GM23338 (cell line): ENCODE data around the gene NRF1. TPM values are rescaled to one million over a fixed set of nuclear protein-coding genes. Genes with fewer than 3 reads are reported as not detected.

ENCODE experiments used
- ATAC-seq: fragments of 200-7000 bp; cut with Tn5 transposase; 3 replicates; pipeline ENCODE4 v1.9.1; 2020
- DNase-seq: peaks from one replicate; pipeline ENCODE4 v3.0.0-alpha.2; 2015; ENCODE audit warnings: low spot score
- H2AFZ ChIP-seq: fragments of 200-600 bp; sonication (generic); 2 replicates; pipeline ENCODE4 v1.8.0; 2016; ENCODE audit warnings: antibody characterized with exemption, mild to moderate bottlenecking, moderate library complexity
- H3F3A ChIP-seq: fragments of 200-600 bp; sonication (generic); replicated peaks from 2 replicates; pipeline ENCODE4 v1.8.0; 2017; ENCODE audit warnings: antibody characterized with exemption, mixed run types, low read depth
- H3K27ac ChIP-seq: fragments of 200-600 bp; sonication (generic); 2 replicates; pipeline ENCODE4 v1.6.1; 2016; ENCODE audit warnings: low read depth
- H3K27me3 ChIP-seq: fragments of 200-600 bp; sonication (generic); 2 replicates; pipeline ENCODE4 v1.8.0; 2016; ENCODE audit warnings: mild to moderate bottlenecking, mixed run types, moderate library complexity; ENCODE audit not compliant: insufficient read depth
- H3K36me3 ChIP-seq: fragments of 200-600 bp; sonication (generic); 2 replicates; pipeline ENCODE4 v1.8.0; 2016; ENCODE audit warnings: mild to moderate bottlenecking; ENCODE audit not compliant: insufficient read depth
- H3K4me1 ChIP-seq: fragments of 200-600 bp; sonication (generic); 2 replicates; pipeline ENCODE4 v1.8.0; 2016; ENCODE audit warnings: mild to moderate bottlenecking, moderate library complexity; ENCODE audit not compliant: insufficient read depth
- H3K4me2 ChIP-seq: fragments of 200-600 bp; sonication (generic); 2 replicates; pipeline ENCODE4 v1.7.1; 2017; ENCODE audit warnings: mixed run types
- H3K4me3 ChIP-seq: fragments of 200-600 bp; sonication (generic); 2 replicates; pipeline ENCODE4 v1.6.1; 2016; ENCODE audit warnings: mixed run types
- H3K79me2 ChIP-seq: fragments of 200-600 bp; sonication (generic); replicated peaks from 2 replicates; pipeline ENCODE4 v1.8.0; 2017; ENCODE audit warnings: mild to moderate bottlenecking; ENCODE audit not compliant: insufficient read depth
- H3K9me2 ChIP-seq: fragments of 200-600 bp; sonication (generic); 2 replicates; pipeline ENCODE4 v1.8.0; 2017; ENCODE audit not compliant: insufficient read depth
- H4K20me1 ChIP-seq: fragments of 200-600 bp; sonication (generic); replicated peaks from 2 replicates; pipeline ENCODE4 v1.8.0; 2017; ENCODE audit warnings: mild to moderate bottlenecking; ENCODE audit not compliant: insufficient read depth
- H3K27ac Mint-ChIP-seq: 2 replicates; pipeline ENCODE4 v1.8.0; 2020; ENCODE audit warnings: inconsistent platforms, mild to moderate bottlenecking, moderate library complexity, mixed read lengths
- H3K27me3 Mint-ChIP-seq: 3 replicates; pipeline ENCODE4 v1.8.0; 2022; ENCODE audit warnings: low read depth, mild to moderate bottlenecking, moderate library complexity, mixed read lengths, inconsistent platforms; ENCODE audit not compliant: insufficient read depth, poor library complexity
- H3K36me3 Mint-ChIP-seq: 3 replicates; pipeline ENCODE4 v1.8.0; 2021; ENCODE audit warnings: low read depth, mild to moderate bottlenecking, inconsistent platforms, moderate library complexity, mixed read lengths
- H3K4me1 Mint-ChIP-seq: 3 replicates; pipeline ENCODE4 v1.8.0; 2020; ENCODE audit warnings: mild to moderate bottlenecking, inconsistent platforms, mixed read lengths
- H3K4me3 Mint-ChIP-seq: 3 replicates; pipeline ENCODE4 v1.8.0; 2021; ENCODE audit warnings: moderate library complexity, mild to moderate bottlenecking, inconsistent platforms, mixed read lengths
- H3K9me3 Mint-ChIP-seq: 3 replicates; pipeline ENCODE4 v1.8.0; 2020; ENCODE audit warnings: moderate library complexity, mild to moderate bottlenecking, inconsistent platforms, mixed read lengths
- CREB1 ChIP-seq: fragments of 250-450 bp; sonication (Bioruptor Pico); IDR thresholded peaks from 2 replicates; pipeline ENCODE4 v1.5.0; 2020; ENCODE audit warnings: low read depth, mild to moderate bottlenecking, moderate library complexity
- ETS1 ChIP-seq: IDR thresholded peaks from 2 replicates; pipeline ENCODE4 v1.6.1; 2016; ENCODE audit warnings: antibody characterized with exemption
- EZH2 ChIP-seq: fragments of 200-600 bp; sonication (generic); IDR thresholded peaks from one replicate; pipeline ENCODE4 v1.8.0; 2017; ENCODE audit warnings: antibody characterized with exemption, mild to moderate bottlenecking, low read depth; ENCODE audit not compliant: unreplicated experiment
- EZH2phosphoT487 ChIP-seq: fragments of 200-600 bp; sonication (generic); IDR thresholded peaks from one replicate; pipeline ENCODE4 v1.8.1; 2018; ENCODE audit warnings: antibody characterized with exemption; ENCODE audit not compliant: unreplicated experiment
- JUNB ChIP-seq: IDR thresholded peaks from one replicate; pipeline ENCODE4 v1.6.1; 2016; ENCODE audit warnings: antibody characterized with exemption; ENCODE audit not compliant: unreplicated experiment
- NANOG ChIP-seq: IDR thresholded peaks from 2 replicates; pipeline ENCODE4 v1.6.1; 2016; ENCODE audit warnings: antibody characterized with exemption, borderline replicate concordance
- POLR2AphosphoS5 ChIP-seq: IDR thresholded peaks from 2 replicates; pipeline ENCODE4 v1.6.1; 2016; ENCODE audit warnings: antibody characterized with exemption, low read depth
- STAT1 ChIP-seq: IDR thresholded peaks from one replicate; pipeline ENCODE4 v1.6.1; 2016; ENCODE audit warnings: antibody characterized with exemption; ENCODE audit not compliant: unreplicated experiment
- ZNF114 ChIP-seq: fragments of 250-450 bp; sonication (Bioruptor Pico); IDR thresholded peaks from 2 replicates; pipeline ENCODE4 v1.5.0; 2020; ENCODE audit warnings: mild to moderate bottlenecking, moderate library complexity
- ZNF331 ChIP-seq: fragments of 250-450 bp; sonication (Bioruptor Pico); IDR thresholded peaks from 2 replicates; pipeline ENCODE4 v1.5.0; 2020; ENCODE audit warnings: low read depth, mild to moderate bottlenecking, moderate library complexity
- ZNF462 ChIP-seq: fragments of 250-450 bp; sonication (Bioruptor Pico); IDR thresholded peaks from 2 replicates; pipeline ENCODE4 v1.5.0; 2020; ENCODE audit warnings: mild to moderate bottlenecking, moderate library complexity
- polyA plus RNA-seq: library from polyadenylated mRNA; unstranded; fragments of >200 nt; fragmentation: Nextera tagmentation; extraction: Ambion mirVana; gene quantifications from 2 replicates; pipeline ENCODE4 v1.2.1, GENCODE V29; 2016
- total RNA-seq: library from RNA; depleted of rRNA; stranded (reverse); fragments of >200 nt; shearing (Covaris generic); gene quantifications from 2 replicates; pipeline ENCODE4 v1.2.3, GENCODE V29; 2014
- TF ChIP-seq, protein P1 (sequence below), 2 experiments: fragments of 200-600 bp in 1 of 2; sonication (generic) in 1 of 2; conservative IDR thresholded peaks; 2 replicates each; pipeline versions ENCODE4 v1.5.1 to v1.6.1; 2016 to 2017; ENCODE audit warnings: antibody characterized with exemption in 2 of 2, low read depth in 2 of 2, mild to moderate bottlenecking in 2 of 2, moderate library complexity in 1 of 2
- TF ChIP-seq, protein P2 (sequence below): IDR thresholded peaks from one replicate; pipeline ENCODE4 v1.6.1; 2018; ENCODE audit warnings: antibody characterized with exemption; ENCODE audit not compliant: unreplicated experiment

NRF1 gene
- total and polyA plus RNA-seq, 2 experiments from 2014 or later, result 5.3 to 24.6 TPM

DNA sequence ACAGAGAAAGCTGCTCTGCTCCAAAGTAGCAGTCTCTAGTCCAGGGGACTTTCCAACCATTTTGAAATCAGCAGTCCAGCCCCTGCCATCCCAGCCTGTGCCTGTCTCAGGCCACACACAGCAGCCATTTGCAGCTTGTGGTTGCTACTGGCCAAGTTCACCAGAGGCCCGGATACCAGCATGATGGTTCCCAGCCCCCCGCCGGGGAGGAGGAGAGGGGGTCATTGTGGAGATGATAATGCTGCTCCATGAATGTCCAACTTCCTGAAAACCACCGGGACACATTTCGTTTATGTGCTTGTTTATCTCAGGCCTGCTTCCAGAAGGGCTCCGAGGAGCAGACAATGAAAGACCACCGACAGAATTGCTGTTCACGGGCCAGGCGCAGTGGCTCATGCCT is 181.2 kb downstream of the NRF1 start:
- H3K4me3 Mint-ChIP-seq, result no peak overlapping the region
- Histone ChIP-seq H3K4me2 (no peak overlapping the region), H4K20me1 (no peaks in the 10 kb centered on the region), H3K9me2 (no peaks in the 10 kb centered on the region), H3K27ac (no peak overlapping the region), H3K79me2 (no peaks in the 10 kb centered on the region), H3K27me3 (peaks cover 37% of the 10 kb centered on the region), H2AFZ (0 out of 2 replicates have a peak overlapping the region, but pooled peaks have one; percentile 7), H3K4me3 (no peak overlapping the region), H3F3A (peaks cover 2% of the 10 kb centered on the region; the same call in 1 of the 2 replicates), H3K36me3 (no peaks in the 10 kb centered on the region; the same call in 1 of the 2 replicates), H3K4me1 (peaks cover 9% of the 10 kb centered on the region)
- H3K27ac Mint-ChIP-seq, result no peak overlapping the region
- H3K9me3 Mint-ChIP-seq, result no peaks in the 10 kb centered on the region
- DNase-seq (no peak), ATAC-seq (no peak; the same call in 1 of the 3 replicates)
- peaks cover 9% of the 10 kb centered on the region for H3K4me1 Mint-ChIP-seq
- H3K36me3 Mint-ChIP-seq, result no peaks in the 10 kb centered on the region
- H3K27me3 Mint-ChIP-seq, result peaks cover 48% of the 10 kb centered on the region
- TF ChIP-seq ZNF114 (CRISPR knock-in tag), result no peak
- TF ChIP-seq EZH2phosphoT487, result no peak
- no peak for TF ChIP-seq ZNF331 (CRISPR knock-in tag)
- no peak for TF ChIP-seq STAT1
- TF ChIP-seq EZH2, result no peak
- TF ChIP-seq ZNF462 (CRISPR knock-in tag), result no peak
- no peak for TF ChIP-seq POLR2AphosphoS5
- TF ChIP-seq NANOG, result no peak
- TF ChIP-seq, protein P1, sequence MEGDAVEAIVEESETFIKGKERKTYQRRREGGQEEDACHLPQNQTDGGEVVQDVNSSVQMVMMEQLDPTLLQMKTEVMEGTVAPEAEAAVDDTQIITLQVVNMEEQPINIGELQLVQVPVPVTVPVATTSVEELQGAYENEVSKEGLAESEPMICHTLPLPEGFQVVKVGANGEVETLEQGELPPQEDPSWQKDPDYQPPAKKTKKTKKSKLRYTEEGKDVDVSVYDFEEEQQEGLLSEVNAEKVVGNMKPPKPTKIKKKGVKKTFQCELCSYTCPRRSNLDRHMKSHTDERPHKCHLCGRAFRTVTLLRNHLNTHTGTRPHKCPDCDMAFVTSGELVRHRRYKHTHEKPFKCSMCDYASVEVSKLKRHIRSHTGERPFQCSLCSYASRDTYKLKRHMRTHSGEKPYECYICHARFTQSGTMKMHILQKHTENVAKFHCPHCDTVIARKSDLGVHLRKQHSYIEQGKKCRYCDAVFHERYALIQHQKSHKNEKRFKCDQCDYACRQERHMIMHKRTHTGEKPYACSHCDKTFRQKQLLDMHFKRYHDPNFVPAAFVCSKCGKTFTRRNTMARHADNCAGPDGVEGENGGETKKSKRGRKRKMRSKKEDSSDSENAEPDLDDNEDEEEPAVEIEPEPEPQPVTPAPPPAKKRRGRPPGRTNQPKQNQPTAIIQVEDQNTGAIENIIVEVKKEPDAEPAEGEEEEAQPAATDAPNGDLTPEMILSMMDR (conservative IDR thresholded peaks at IDR 0.05; ENCODE audit: low read depth in 2 of 2), result no peak
- TF ChIP-seq, protein P2, sequence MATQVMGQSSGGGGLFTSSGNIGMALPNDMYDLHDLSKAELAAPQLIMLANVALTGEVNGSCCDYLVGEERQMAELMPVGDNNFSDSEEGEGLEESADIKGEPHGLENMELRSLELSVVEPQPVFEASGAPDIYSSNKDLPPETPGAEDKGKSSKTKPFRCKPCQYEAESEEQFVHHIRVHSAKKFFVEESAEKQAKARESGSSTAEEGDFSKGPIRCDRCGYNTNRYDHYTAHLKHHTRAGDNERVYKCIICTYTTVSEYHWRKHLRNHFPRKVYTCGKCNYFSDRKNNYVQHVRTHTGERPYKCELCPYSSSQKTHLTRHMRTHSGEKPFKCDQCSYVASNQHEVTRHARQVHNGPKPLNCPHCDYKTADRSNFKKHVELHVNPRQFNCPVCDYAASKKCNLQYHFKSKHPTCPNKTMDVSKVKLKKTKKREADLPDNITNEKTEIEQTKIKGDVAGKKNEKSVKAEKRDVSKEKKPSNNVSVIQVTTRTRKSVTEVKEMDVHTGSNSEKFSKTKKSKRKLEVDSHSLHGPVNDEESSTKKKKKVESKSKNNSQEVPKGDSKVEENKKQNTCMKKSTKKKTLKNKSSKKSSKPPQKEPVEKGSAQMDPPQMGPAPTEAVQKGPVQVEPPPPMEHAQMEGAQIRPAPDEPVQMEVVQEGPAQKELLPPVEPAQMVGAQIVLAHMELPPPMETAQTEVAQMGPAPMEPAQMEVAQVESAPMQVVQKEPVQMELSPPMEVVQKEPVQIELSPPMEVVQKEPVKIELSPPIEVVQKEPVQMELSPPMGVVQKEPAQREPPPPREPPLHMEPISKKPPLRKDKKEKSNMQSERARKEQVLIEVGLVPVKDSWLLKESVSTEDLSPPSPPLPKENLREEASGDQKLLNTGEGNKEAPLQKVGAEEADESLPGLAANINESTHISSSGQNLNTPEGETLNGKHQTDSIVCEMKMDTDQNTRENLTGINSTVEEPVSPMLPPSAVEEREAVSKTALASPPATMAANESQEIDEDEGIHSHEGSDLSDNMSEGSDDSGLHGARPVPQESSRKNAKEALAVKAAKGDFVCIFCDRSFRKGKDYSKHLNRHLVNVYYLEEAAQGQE, result no peak
- TF ChIP-seq JUNB, result no peak
- TF ChIP-seq CREB1 (CRISPR knock-in tag), result no peak
- TF ChIP-seq ETS1, result no peak
